Kidney (tissue), 14 donors: ENCODE results near the gene POMT2. TPM values are rescaled to one million over a fixed set of nuclear protein-coding genes. Genes with fewer than 3 reads are reported as not detected.

Experiments
- DNase-seq, 5 donors: peaks; one replicate each; pipeline ENCODE4 v3.0.0-alpha.2; 2013 to 2020
- FAIRE-seq: peaks from 2 replicates; lab custom pipeline; 2012; peaks lifted over from hg19 to GRCh38; lab: Jason Lieb, UNC
- H3K27ac ChIP-seq, 2 donors: one replicate each; pipeline ENCODE4 v1.7.0; 2013; ENCODE audit warnings: low read depth in 2 of 2, low read length in 2 of 2, inconsistent platforms in 1 of 2
- H3K27me3 ChIP-seq: one replicate; pipeline ENCODE4 v1.7.1; 2013; ENCODE audit warnings: low read length, inconsistent platforms; ENCODE audit not compliant: control insufficient read depth, insufficient read depth
- H3K36me3 ChIP-seq, 3 donors: one replicate each; pipeline versions ENCODE4 v1.7.0 to v1.7.1; 2013; ENCODE audit warnings: low read length in 3 of 3, control low read depth in 1 of 3, inconsistent platforms in 1 of 3; ENCODE audit not compliant: insufficient read depth in 3 of 3, control insufficient read depth in 2 of 3
- H3K4me1 ChIP-seq, 3 donors: one replicate each; pipeline versions ENCODE4 v1.7.0 to v1.7.1; 2013; ENCODE audit warnings: low read length in 3 of 3, inconsistent platforms in 1 of 3, low read depth in 1 of 3; ENCODE audit not compliant: control insufficient read depth in 2 of 3, insufficient read depth in 2 of 3
- H3K4me3 ChIP-seq, 3 donors: one replicate each; pipeline versions ENCODE4 v1.7.0 to v1.8.1; 2013; ENCODE audit warnings: low read length in 3 of 3, control low read depth in 1 of 3, inconsistent platforms in 1 of 3
- H3K9ac ChIP-seq, 3 donors: one replicate each; pipeline versions ENCODE4 v1.7.0 to v1.7.1; 2013; ENCODE audit warnings: low read length in 3 of 3, control low read depth in 1 of 3, inconsistent platforms in 1 of 3
- H3K9me3 ChIP-seq, 3 donors: one replicate each; pipeline versions ENCODE4 v1.7.0 to v1.7.1; 2013; ENCODE audit warnings: low read length in 3 of 3, control low read depth in 1 of 3, inconsistent platforms in 1 of 3; ENCODE audit not compliant: control insufficient read depth in 2 of 3, insufficient read depth in 1 of 3
- intact Hi-C: fragments of 100-400 bp; cut with DNase I; formaldehyde crosslinking; loops from one replicate; pipeline ENCODE4 v1.11.1; 2022
- microRNA-seq: library from miRNA; unstranded; fragments of <30 nt; microRNA quantifications from one replicate; pipeline ENCODE4 v1.2.0, GENCODE V29; 2020
- polyA plus RNA-seq: library from polyadenylated mRNA; stranded (reverse); fragments of 350-450 nt; fragmentation: Illumina TruSeq; extraction: RNeasy Lipid Tissue Mini Kit (QIAGEN cat#74804); gene quantifications from one replicate; pipeline ENCODE4 v1.2.3, GENCODE V29; 2014; ENCODE audit warnings: low read depth, low replicate concordance; ENCODE audit not compliant: insufficient read depth
- total RNA-seq: library from RNA; stranded (reverse); fragmentation: NEBNext Ultra II Directional; extraction: Animal tissue kit (Norgen Biotek cat#: 25700); gene quantifications from one replicate; pipeline ENCODE4 v1.2.1, GENCODE V29; 2021
- TF ChIP-seq, protein P1 (sequence below): IDR thresholded peaks from 3 replicates; pipeline ENCODE4 v1.5.1; 2012; ENCODE audit warnings: mild to moderate bottlenecking, moderate library complexity, borderline replicate concordance; ENCODE audit not compliant: insufficient read depth; ENCODE audit errors: extremely low read depth
- donor health status: control.
- donor health status: control.
- donor health status: control.
- donor health status: control.
- donor health status: control.
- donor health status: DM: yes; HTN: yes; CAD: no.
- donor health status: Normal renal cell carcinoma (clear cell type).

Gene POMT2
- total and polyA plus RNA-seq, 2 donors from 2014 or later = 18.2 to 34.7 TPM

DNA sequence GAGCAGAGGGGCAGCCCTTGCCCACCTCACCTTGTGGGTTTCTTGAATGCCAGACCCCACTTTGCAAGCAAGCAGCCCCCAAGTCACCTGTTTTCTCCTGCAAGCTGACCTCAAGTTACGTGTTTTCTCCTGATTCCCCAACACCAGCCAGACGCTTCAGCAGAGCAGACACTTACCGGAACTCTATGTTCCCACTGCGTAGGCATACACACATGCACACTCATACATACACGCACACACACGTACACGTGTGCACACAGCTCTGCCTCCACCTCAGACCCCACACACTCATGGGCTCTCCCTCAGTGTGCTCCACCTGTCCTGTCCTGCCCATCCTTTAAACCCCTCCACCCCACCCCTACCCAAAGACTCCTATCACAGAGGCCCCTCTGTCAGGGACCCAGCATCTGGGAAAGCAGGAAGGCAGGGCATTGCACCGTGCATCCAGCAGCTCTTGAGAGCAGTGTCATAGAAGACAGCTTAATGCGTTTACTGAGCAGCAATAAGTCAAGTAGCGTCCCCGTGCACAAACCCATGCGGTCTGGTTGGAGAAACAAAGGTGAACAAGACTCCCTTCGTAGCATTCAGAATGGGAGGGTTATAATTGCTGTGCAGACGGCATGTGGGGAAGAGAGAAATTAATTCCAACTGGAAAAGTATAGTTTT, 94.7 kb downstream of the POMT2 start:
- H3K9ac ChIP-seq = no peak overlapping the region
- H3K9me3 ChIP-seq = peaks cover 0 to 2% (median 0%) of the 10 kb centered on the region in 3 donors
- H3K36me3 ChIP-seq = no peaks in the 10 kb centered on the region
- H3K4me3 ChIP-seq = no peak overlapping the region
- FAIRE-seq (no peak), DNase-seq (no peak)
- intact Hi-C loops = no loop called here
- H3K27ac ChIP-seq = no peak overlapping the region
- H3K27me3 ChIP-seq = no peaks in the 10 kb centered on the region
- TF ChIP-seq, protein P1, sequence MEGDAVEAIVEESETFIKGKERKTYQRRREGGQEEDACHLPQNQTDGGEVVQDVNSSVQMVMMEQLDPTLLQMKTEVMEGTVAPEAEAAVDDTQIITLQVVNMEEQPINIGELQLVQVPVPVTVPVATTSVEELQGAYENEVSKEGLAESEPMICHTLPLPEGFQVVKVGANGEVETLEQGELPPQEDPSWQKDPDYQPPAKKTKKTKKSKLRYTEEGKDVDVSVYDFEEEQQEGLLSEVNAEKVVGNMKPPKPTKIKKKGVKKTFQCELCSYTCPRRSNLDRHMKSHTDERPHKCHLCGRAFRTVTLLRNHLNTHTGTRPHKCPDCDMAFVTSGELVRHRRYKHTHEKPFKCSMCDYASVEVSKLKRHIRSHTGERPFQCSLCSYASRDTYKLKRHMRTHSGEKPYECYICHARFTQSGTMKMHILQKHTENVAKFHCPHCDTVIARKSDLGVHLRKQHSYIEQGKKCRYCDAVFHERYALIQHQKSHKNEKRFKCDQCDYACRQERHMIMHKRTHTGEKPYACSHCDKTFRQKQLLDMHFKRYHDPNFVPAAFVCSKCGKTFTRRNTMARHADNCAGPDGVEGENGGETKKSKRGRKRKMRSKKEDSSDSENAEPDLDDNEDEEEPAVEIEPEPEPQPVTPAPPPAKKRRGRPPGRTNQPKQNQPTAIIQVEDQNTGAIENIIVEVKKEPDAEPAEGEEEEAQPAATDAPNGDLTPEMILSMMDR = no peak
- no peaks in the 10 kb centered on the region for H3K4me1 ChIP-seq

DNA sequence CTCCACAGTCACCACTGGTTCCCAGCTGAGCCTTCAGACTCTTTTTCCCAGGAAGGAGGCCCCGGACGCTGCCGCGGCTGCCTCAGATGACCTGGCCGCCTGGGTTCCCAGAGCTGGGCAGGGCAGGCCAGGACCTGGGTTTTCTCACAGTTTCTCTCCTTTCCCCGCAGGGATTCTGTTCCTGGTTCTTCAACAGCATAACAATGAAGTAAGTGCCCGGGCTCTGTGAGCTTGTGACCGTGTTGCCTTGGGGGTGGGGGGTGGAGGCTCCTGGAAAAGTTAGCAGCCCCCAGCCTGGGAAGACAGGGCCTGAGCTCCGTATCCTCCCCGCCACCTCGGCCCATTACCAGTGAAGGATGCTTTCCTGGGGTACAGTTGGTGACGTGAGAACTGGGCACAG, 95.4 kb downstream of the POMT2 start:
- no peaks in the 10 kb centered on the region for H3K9me3 ChIP-seq
- no peaks in the 10 kb centered on the region for H3K27me3 ChIP-seq
- H3K4me1 ChIP-seq = no peaks in the 10 kb centered on the region
- H3K4me3 ChIP-seq = no peak overlapping the region
- no peak for FAIRE-seq
- no peak overlapping the region for H3K27ac ChIP-seq
- H3K9ac ChIP-seq = no peak overlapping the region
- H3K36me3 ChIP-seq = no peaks in the 10 kb centered on the region
- intact Hi-C loops = no loop called here
- TF ChIP-seq, protein P1 = no peak
- DNase-seq = no peak

Small RNA genes within 50 kb of the gene (microRNA-seq; reads per million reads assigned to microRNA genes)
- gene MIR1260A = not detected

Other genes starting within 250 kb of the POMT2 start
- 23.5 TPM for gene CIPC, start 222.6 kb downstream of the POMT2 start, total RNA-seq
- gene CIPC, start 222.6 kb downstream of the POMT2 start, polyA plus RNA-seq = 12.8 TPM
- gene ZDHHC22, start 179.1 kb downstream of the POMT2 start, total RNA-seq = not detected
- gene ZDHHC22, start 179.1 kb downstream of the POMT2 start, polyA plus RNA-seq = not detected
- 1.9 TPM for gene TMEM63C, start 139.1 kb downstream of the POMT2 start, total RNA-seq
- gene TMEM63C, start 139.1 kb downstream of the POMT2 start, polyA plus RNA-seq = 0.84 TPM
- not detected for gene NGB, start 49.7 kb downstream of the POMT2 start, total RNA-seq
- not detected for gene NGB, start 49.7 kb downstream of the POMT2 start, polyA plus RNA-seq
- gene GSTZ1, start 153 bp upstream of the POMT2 start, total RNA-seq = 17.0 TPM
- 64.7 TPM for gene GSTZ1, start 153 bp upstream of the POMT2 start, polyA plus RNA-seq
- gene TMED8, start 56.2 kb upstream of the POMT2 start, total RNA-seq = 17.1 TPM
- 6.7 TPM for gene TMED8, start 56.2 kb upstream of the POMT2 start, polyA plus RNA-seq
- gene SAMD15, start 56.5 kb upstream of the POMT2 start, total RNA-seq = 6.2 TPM
- 1.8 TPM for gene SAMD15, start 56.5 kb upstream of the POMT2 start, polyA plus RNA-seq
- gene NOXRED1, start 102.6 kb upstream of the POMT2 start, total RNA-seq = 0.57 TPM
- 0.28 TPM for gene NOXRED1, start 102.6 kb upstream of the POMT2 start, polyA plus RNA-seq
- gene VIPAS39, start 136.7 kb upstream of the POMT2 start, total RNA-seq = 16.6 TPM
- 14.1 TPM for gene VIPAS39, start 136.7 kb upstream of the POMT2 start, polyA plus RNA-seq
- gene AHSA1, start 137.2 kb upstream of the POMT2 start, total RNA-seq = 92.0 TPM
- gene AHSA1, start 137.2 kb upstream of the POMT2 start, polyA plus RNA-seq = 149 TPM
- 0.57 TPM for gene ISM2, start 177.9 kb upstream of the POMT2 start, total RNA-seq
- 0.80 TPM for gene ISM2, start 177.9 kb upstream of the POMT2 start, polyA plus RNA-seq